ENCODE data around the gene KRTAP13-2. TPM values are rescaled to one million over a fixed set of nuclear protein-coding genes. Genes with fewer than 3 reads are reported as not detected.

KRTAP13-2 gene
- total and polyA plus RNA-seq, 4 donors, result not detected

DNA sequence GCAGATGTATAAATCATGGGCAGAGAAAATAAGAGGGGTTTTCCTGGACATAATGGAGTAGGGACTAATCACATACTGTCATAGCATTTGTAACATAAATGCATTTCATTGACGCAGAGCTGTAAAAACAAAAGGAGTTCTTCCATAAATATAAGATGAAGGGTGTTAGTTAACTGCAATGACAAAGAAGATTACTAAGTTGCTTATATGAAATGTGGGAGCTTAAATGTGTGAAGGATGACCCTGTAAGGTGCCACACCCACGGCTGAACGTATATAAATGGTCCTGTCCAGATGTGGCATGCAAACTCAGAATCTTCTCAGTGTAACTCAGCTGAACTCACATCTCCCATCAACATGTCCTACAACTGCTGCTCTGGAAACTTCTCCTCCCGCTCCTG, 23.7 kb upstream of the KRTAP13-2 start, which contains the start of gene KRTAP13-1:
KRTAP13-1 (plus strand) TSS at position 301 of the 400 bp plus-strand sequence; CDS start at position 357, 56 bp downstream.
- 81 to 86% methylated on average over 4 of the region's 4 CpGs for WGBS, 2 donors
- peaks cover 0 to under 1% (median under 1%) of the 10 kb centered on the region in 4 donors for H3K9me3 ChIP-seq (ENCODE audit: control insufficient read depth in 4 of 4, insufficient read depth in 3 of 4, low read length in 3 of 4)
- no peaks in the 10 kb centered on the region for H3K36me3 ChIP-seq (ENCODE audit: control insufficient read depth in 4 of 4, insufficient read depth in 4 of 4, low read length in 4 of 4)
- DNase-seq, result no peak
- ATAC-seq (ENCODE audit: insufficient read depth, low FRiP score), result no peak
- H3K4me3 ChIP-seq, result no peak within 1 kb of the TSS
- no peak within 1 kb of the TSS for H3K9ac ChIP-seq (ENCODE audit: insufficient read depth in 1 of 2, low read length in 2 of 2)
- H3K27me3 ChIP-seq (ENCODE audit: control insufficient read depth in 3 of 3, insufficient read depth in 3 of 3, low read length in 2 of 3), result no peaks in the 10 kb centered on the region
- H3K4me1 ChIP-seq (ENCODE audit: control insufficient read depth in 5 of 5, insufficient read depth in 5 of 5, low read length in 5 of 5), result peaks cover 0 to 4% (median 0%) of the 10 kb centered on the region in 5 donors
- TF ChIP-seq, protein P1, sequence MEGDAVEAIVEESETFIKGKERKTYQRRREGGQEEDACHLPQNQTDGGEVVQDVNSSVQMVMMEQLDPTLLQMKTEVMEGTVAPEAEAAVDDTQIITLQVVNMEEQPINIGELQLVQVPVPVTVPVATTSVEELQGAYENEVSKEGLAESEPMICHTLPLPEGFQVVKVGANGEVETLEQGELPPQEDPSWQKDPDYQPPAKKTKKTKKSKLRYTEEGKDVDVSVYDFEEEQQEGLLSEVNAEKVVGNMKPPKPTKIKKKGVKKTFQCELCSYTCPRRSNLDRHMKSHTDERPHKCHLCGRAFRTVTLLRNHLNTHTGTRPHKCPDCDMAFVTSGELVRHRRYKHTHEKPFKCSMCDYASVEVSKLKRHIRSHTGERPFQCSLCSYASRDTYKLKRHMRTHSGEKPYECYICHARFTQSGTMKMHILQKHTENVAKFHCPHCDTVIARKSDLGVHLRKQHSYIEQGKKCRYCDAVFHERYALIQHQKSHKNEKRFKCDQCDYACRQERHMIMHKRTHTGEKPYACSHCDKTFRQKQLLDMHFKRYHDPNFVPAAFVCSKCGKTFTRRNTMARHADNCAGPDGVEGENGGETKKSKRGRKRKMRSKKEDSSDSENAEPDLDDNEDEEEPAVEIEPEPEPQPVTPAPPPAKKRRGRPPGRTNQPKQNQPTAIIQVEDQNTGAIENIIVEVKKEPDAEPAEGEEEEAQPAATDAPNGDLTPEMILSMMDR (IDR thresholded peaks at IDR 0.05; ENCODE audit: control extremely low read depth, extremely low read depth), result no peak
- H3K27ac ChIP-seq (ENCODE audit: low read depth in 1 of 2, low read length in 1 of 2), result no peak within 1 kb of the TSS

DNA sequence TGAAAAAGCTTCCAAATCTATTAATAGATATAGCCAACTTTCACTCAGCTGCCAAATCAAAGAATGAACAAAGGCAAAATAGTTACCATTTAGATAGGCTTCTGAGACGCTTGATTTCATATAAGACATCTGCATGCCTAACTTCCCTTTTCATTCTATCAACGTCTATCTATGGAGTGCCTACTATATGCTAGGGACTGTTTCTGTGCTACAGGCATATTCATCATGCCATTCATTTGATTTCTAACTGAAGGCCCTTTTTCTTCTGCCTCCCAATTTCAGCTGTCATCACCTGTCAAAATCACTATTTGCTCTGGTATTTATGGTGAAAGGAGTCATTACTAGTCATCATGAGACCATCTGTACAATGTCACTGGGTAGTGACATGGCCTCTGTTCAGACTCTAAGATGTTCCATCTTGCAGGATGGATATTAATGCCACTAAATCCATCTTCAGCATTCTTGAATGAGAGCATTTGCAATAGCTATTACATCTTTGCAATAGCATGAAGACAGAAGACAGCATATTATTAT, 19.5 kb upstream of the KRTAP13-2 start:
- Histone ChIP-seq H3K9ac (ENCODE audit: insufficient read depth in 1 of 2, low read length in 2 of 2) (no peak overlapping the region), H3K27me3 (ENCODE audit: control insufficient read depth in 3 of 3, insufficient read depth in 3 of 3, low read length in 2 of 3) (no peaks in the 10 kb centered on the region), H3K36me3 (ENCODE audit: control insufficient read depth in 4 of 4, insufficient read depth in 4 of 4, low read length in 4 of 4) (no peaks in the 10 kb centered on the region), H3K27ac (ENCODE audit: low read depth in 1 of 2, low read length in 1 of 2) (no peak overlapping the region), H3K4me1 (ENCODE audit: control insufficient read depth in 5 of 5, insufficient read depth in 5 of 5, low read length in 5 of 5) (peaks cover 0 to 2% (median 0%) of the 10 kb centered on the region in 5 donors), H3K9me3 (ENCODE audit: control insufficient read depth in 4 of 4, insufficient read depth in 3 of 4, low read length in 3 of 4) (peaks cover 0 to 6% (median 4%) of the 10 kb centered on the region in 4 donors), H3K4me3 (no peak overlapping the region)
- TF ChIP-seq, protein P1 (IDR thresholded peaks at IDR 0.05; ENCODE audit: control extremely low read depth, extremely low read depth), result no peak
- 60 to 72% methylated on average over 2 of the region's 2 CpGs for WGBS, 2 donors
- ATAC-seq (ENCODE audit: insufficient read depth, low FRiP score), result no peak
- no peak for DNase-seq

DNA sequence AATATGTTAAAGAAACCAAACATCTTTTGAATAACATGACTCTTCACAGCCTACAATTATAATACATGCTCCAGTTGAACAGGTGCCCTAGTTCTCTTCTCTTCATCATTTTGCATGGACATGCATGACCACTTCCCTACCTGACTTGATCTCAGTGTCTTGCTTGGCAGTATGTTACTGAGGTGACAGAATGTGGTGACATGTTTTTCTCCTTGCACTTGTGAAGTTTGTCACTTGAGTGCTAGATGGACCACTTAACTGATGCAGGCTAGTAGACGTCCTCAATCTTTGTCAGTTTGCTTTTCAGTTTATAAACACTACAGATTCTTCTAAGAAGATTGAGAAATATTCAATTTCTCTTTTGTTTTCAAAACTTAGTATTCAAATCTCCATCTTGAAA, 10.1 kb upstream of the KRTAP13-2 start:
- H3K4me1 ChIP-seq (ENCODE audit: control insufficient read depth in 5 of 5, insufficient read depth in 5 of 5, low read length in 5 of 5), result no peaks in the 10 kb centered on the region
- H3K4me3 ChIP-seq, result no peak overlapping the region
- no peak overlapping the region for H3K27ac ChIP-seq (ENCODE audit: low read depth in 1 of 2, low read length in 1 of 2)
- TF ChIP-seq, protein P1 (IDR thresholded peaks at IDR 0.05; ENCODE audit: control extremely low read depth, extremely low read depth), result no peak
- ATAC-seq (ENCODE audit: insufficient read depth, low FRiP score), result no peak
- no peaks in the 10 kb centered on the region for H3K27me3 ChIP-seq (ENCODE audit: control insufficient read depth in 3 of 3, insufficient read depth in 3 of 3, low read length in 2 of 3)
- H3K9me3 ChIP-seq (ENCODE audit: control insufficient read depth in 4 of 4, insufficient read depth in 3 of 4, low read length in 3 of 4), result peaks cover 0 to 4% (median 0%) of the 10 kb centered on the region in 4 donors
- no peak overlapping the region for H3K9ac ChIP-seq (ENCODE audit: insufficient read depth in 1 of 2, low read length in 2 of 2)
- 26 to 32% methylated on average over 1 of the region's 1 CpG for WGBS, 2 donors
- H3K36me3 ChIP-seq (ENCODE audit: control insufficient read depth in 4 of 4, insufficient read depth in 4 of 4, low read length in 4 of 4), result no peaks in the 10 kb centered on the region
- DNase-seq, result no peak

DNA sequence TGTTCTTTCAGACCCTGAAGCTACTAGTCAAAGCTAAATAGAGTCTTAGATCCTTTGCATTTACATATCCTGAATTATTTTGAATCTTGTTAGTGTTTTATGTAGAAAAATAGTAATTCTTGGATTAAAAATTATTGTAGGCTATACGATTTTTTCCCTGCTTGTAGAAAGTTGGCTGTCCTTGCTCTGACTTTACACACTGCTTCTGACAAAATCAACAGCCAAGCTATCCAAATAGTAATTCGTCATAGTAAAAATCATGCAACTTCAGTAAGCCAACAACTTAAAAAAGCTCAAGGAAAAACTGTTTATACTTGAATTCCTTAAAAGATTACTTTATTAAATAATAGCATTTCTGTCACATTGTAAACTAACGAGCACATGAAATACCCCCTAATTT, 16.2 kb downstream of the KRTAP13-2 start:
- Histone ChIP-seq H3K9ac (ENCODE audit: insufficient read depth in 1 of 2, low read length in 2 of 2) (no peak overlapping the region), H3K4me3 (no peak overlapping the region), H3K4me1 (ENCODE audit: control insufficient read depth in 5 of 5, insufficient read depth in 5 of 5, low read length in 5 of 5) (no peaks in the 10 kb centered on the region), H3K27me3 (ENCODE audit: control insufficient read depth in 3 of 3, insufficient read depth in 3 of 3, low read length in 2 of 3) (no peaks in the 10 kb centered on the region), H3K36me3 (ENCODE audit: control insufficient read depth in 4 of 4, insufficient read depth in 4 of 4, low read length in 4 of 4) (no peaks in the 10 kb centered on the region), H3K9me3 (ENCODE audit: control insufficient read depth in 4 of 4, insufficient read depth in 3 of 4, low read length in 3 of 4) (no peaks in the 10 kb centered on the region), H3K27ac (ENCODE audit: low read depth in 1 of 2, low read length in 1 of 2) (no peak overlapping the region)
- WGBS, 2 donors, result 54 to 81% methylated on average over 3 of the region's 3 CpGs
- TF ChIP-seq, protein P1 (IDR thresholded peaks at IDR 0.05; ENCODE audit: control extremely low read depth, extremely low read depth), result no peak
- DNase-seq (no peak), ATAC-seq (ENCODE audit: insufficient read depth, low FRiP score) (no peak)
